Lung (tissue), 12 donors: Measurements from ENCODE around the gene AUTS2. TPM values are rescaled to one million over a fixed set of nuclear protein-coding genes. Genes with fewer than 3 reads are reported as not detected.

Experiments
- ATAC-seq: fragments of 200-7000 bp; cut with Tn5 transposase; one replicate; pipeline ENCODE4 v1.9.1; 2020; ENCODE audit warnings: moderate number of reproducible peaks; ENCODE audit not compliant: insufficient read depth, low FRiP score
- DNase-seq, 3 donors: peaks; one replicate each; pipeline ENCODE4 v3.0.0-alpha.2; 2013 to 2017
- H3K27ac ChIP-seq, 2 donors: one replicate each; pipeline ENCODE4 v1.5.1; 2013; ENCODE audit warnings: mild to moderate bottlenecking in 2 of 2, moderate library complexity in 2 of 2, control low read depth in 1 of 2, inconsistent platforms in 1 of 2, low read depth in 1 of 2, low read length in 1 of 2
- H3K27me3 ChIP-seq, 3 donors: one replicate each; pipeline ENCODE4 v1.5.1; 2013; ENCODE audit warnings: low read length in 2 of 3; ENCODE audit not compliant: control insufficient read depth in 3 of 3, insufficient read depth in 3 of 3
- H3K36me3 ChIP-seq, 4 donors: one replicate each; pipeline ENCODE4 v1.5.1; 2013; ENCODE audit warnings: low read length in 4 of 4, mild to moderate bottlenecking in 1 of 4, moderate library complexity in 1 of 4; ENCODE audit not compliant: control insufficient read depth in 4 of 4, insufficient read depth in 4 of 4
- H3K4me1 ChIP-seq, 5 donors: one replicate each; pipeline ENCODE4 v1.5.1; 2013; ENCODE audit warnings: low read length in 5 of 5, mild to moderate bottlenecking in 2 of 5, moderate library complexity in 1 of 5; ENCODE audit not compliant: control insufficient read depth in 5 of 5, insufficient read depth in 5 of 5
- H3K4me3 ChIP-seq: one replicate; pipeline ENCODE4 v1.5.1; 2013; ENCODE audit warnings: mild to moderate bottlenecking, control low read depth, moderate library complexity
- H3K9ac ChIP-seq, 2 donors: one replicate each; pipeline ENCODE4 v1.5.1; 2013; ENCODE audit warnings: low read length in 2 of 2, control low read depth in 1 of 2; ENCODE audit not compliant: insufficient read depth in 1 of 2
- H3K9me3 ChIP-seq, 4 donors: one replicate each; pipeline ENCODE4 v1.5.1; 2013; ENCODE audit warnings: low read length in 3 of 4, mild to moderate bottlenecking in 1 of 4, moderate library complexity in 1 of 4; ENCODE audit not compliant: control insufficient read depth in 4 of 4, insufficient read depth in 3 of 4
- CTCF ChIP-seq: IDR thresholded peaks from 2 replicates; pipeline ENCODE4 v1.5.1; 2012; ENCODE audit warnings: mild to moderate bottlenecking; ENCODE audit errors: control extremely low read depth, extremely low read depth
- WGBS, 2 donors: extraction: QIAGEN DNeasy Blood & Tissue Kit; methylation state at CpG; one replicate each; pipeline ENCODE4 v1.1.7; 2013; 5-methylcytosine and 5-hydroxymethylcytosine counted together
- polyA plus RNA-seq, 2 donors: library from polyadenylated mRNA; stranded (reverse); fragments of 200-250 nt; gene quantifications; one replicate each; pipeline ENCODE4 v1.2.1, GENCODE V29; 2013
- total RNA-seq, 2 donors: library from RNA; depleted of rRNA in 1 of 2; stranded (reverse); fragments of >200 nt in 1 of 2; gene quantifications; one replicate each; pipeline ENCODE4 v1.2.1, GENCODE V29; 2014 to 2021
- donor health status: control.
- donor health status: control.
- donor health status: Bipolar disorder and iron deficiency.
- donor health status: healthy.
- donor health status: DM: yes; HTN: yes; CAD: no.

The AUTS2 gene
- total and polyA plus RNA-seq, 4 donors = 11.8 to 115 (median 40.6) TPM

DNA sequence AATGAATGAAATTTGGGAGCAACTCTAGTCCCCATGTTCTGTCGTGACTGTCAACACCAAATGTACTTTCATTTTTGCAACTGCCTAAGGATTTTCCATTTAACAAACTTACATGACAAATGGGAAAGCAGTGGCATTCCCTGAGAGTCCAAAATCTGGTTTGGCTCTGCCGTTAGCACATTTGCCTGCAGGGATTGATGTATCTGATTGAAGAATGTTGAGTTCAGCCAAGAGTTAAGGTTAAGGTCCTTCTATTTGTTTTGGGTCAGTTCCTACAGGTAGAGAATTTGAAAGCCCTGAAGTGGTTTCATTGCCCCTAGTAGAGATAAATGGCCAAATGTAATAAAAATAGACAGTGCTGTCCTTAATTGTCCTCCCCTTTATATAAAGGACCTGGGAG lies 1127.2 kb downstream of the AUTS2 start:
- H3K36me3 ChIP-seq = no peaks in the 10 kb centered on the region
- H3K4me3 ChIP-seq = no peak overlapping the region
- 67 to 90% methylated on average over 2 of the region's 2 CpGs for WGBS, 2 donors
- peaks cover 0 to 14% (median 7%) of the 10 kb centered on the region in 5 donors for H3K4me1 ChIP-seq
- no peak overlapping the region for H3K9ac ChIP-seq
- no peak for TF ChIP-seq CTCF
- ATAC-seq (no peak), DNase-seq (no peak)
- H3K27ac ChIP-seq = no peak overlapping the region
- no peaks in the 10 kb centered on the region for H3K9me3 ChIP-seq
- no peaks in the 10 kb centered on the region for H3K27me3 ChIP-seq

- no peak for TF ChIP-seq CTCF
- no peak for ATAC-seq
- Histone ChIP-seq H3K9ac (no peak overlapping the region), H3K27me3 (no peaks in the 10 kb centered on the region), H3K4me1 (peaks cover 0 to 10% (median 7%) of the 10 kb centered on the region in 5 donors), H3K36me3 (no peaks in the 10 kb centered on the region), H3K9me3 (no peaks in the 10 kb centered on the region), H3K4me3 (no peak overlapping the region), H3K27ac (no peak overlapping the region)
- 70 to 84% methylated on average over 1 of the region's 1 CpG for WGBS, 2 donors
- DNase-seq = no peak
Measured at GRCh38 chr7:70726294-70726693, 1128.0 kb downstream of the AUTS2 start.

GRCh38 chr7:70726951-70727378 lies 1128.7 kb downstream of the AUTS2 start:
- ATAC-seq (no peak), DNase-seq (no peak)
- no peak for TF ChIP-seq CTCF
- peaks cover 0 to 10% (median 7%) of the 10 kb centered on the region in 5 donors for H3K4me1 ChIP-seq
- WGBS, 2 donors = 87% methylated on average over 9 of the region's 9 CpGs
- no peaks in the 10 kb centered on the region for H3K9me3 ChIP-seq
- H3K27ac ChIP-seq = no peak overlapping the region
- no peak overlapping the region for H3K4me3 ChIP-seq
- H3K36me3 ChIP-seq = no peaks in the 10 kb centered on the region
- H3K27me3 ChIP-seq = no peaks in the 10 kb centered on the region
- no peak overlapping the region for H3K9ac ChIP-seq

- Histone ChIP-seq H3K9ac (no peak overlapping the region), H3K27me3 (no peaks in the 10 kb centered on the region), H3K9me3 (no peaks in the 10 kb centered on the region), H3K36me3 (no peaks in the 10 kb centered on the region), H3K27ac (no peak overlapping the region), H3K4me3 (no peak overlapping the region), H3K4me1 (peaks cover 0 to 10% (median 7%) of the 10 kb centered on the region in 5 donors)
- 93 to 96% methylated on average over 2 of the region's 2 CpGs for WGBS, 2 donors
- TF ChIP-seq CTCF = no peak
- ATAC-seq (no peak), DNase-seq (no peak)
Measured at GRCh38 chr7:70727861-70728260, 1129.6 kb downstream of the AUTS2 start.
